Measurements from ENCODE around the gene HOXB9.

HOXB9 gene

DNA sequence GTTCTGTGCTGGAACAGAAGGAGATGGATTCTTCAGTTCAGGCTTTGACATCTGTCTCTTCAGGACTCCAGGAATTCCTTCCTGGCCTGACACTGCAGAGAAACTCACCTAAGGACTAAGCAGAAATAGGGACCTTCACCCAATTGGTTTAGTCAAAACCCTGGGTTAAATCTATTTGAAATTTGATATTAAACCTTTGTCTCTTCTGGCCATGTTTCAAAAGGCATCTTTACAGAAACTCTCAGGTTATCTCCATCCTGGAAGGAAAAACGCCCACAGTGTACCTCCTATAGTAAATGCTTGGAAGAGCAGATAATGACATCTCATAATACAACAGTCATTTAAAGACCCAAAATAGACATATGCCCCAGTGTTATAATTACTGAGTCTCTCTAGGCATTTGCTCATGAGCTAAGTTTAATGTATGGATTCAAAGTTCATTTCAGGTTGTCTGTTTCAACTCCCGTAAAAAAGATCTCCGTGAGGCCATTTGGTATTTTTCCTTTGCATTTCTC lies 42.4 kb downstream of the HOXB9 start:
- H3K27ac ChIP-seq = no peak overlapping the region
- no peaks in the 10 kb centered on the region for H3K9me3 ChIP-seq
- DNase-seq = no peak
- TF ChIP-seq, protein P1, sequence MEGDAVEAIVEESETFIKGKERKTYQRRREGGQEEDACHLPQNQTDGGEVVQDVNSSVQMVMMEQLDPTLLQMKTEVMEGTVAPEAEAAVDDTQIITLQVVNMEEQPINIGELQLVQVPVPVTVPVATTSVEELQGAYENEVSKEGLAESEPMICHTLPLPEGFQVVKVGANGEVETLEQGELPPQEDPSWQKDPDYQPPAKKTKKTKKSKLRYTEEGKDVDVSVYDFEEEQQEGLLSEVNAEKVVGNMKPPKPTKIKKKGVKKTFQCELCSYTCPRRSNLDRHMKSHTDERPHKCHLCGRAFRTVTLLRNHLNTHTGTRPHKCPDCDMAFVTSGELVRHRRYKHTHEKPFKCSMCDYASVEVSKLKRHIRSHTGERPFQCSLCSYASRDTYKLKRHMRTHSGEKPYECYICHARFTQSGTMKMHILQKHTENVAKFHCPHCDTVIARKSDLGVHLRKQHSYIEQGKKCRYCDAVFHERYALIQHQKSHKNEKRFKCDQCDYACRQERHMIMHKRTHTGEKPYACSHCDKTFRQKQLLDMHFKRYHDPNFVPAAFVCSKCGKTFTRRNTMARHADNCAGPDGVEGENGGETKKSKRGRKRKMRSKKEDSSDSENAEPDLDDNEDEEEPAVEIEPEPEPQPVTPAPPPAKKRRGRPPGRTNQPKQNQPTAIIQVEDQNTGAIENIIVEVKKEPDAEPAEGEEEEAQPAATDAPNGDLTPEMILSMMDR (IDR thresholded peaks at IDR 0.05) = no peak
- H3K27me3 ChIP-seq = peaks cover 0 to 66% of the 10 kb centered on the region in 2 donors
- intact Hi-C loops (cut with DNase I; ENCODE audit: low total_unique reads) = no loop called here
- no peaks in the 10 kb centered on the region for H3K36me3 ChIP-seq
- H3K4me3 ChIP-seq = no peak overlapping the region
- H3K4me1 ChIP-seq = peaks cover 0 to 31% (median 17%) of the 10 kb centered on the region in 4 donors

DNA sequence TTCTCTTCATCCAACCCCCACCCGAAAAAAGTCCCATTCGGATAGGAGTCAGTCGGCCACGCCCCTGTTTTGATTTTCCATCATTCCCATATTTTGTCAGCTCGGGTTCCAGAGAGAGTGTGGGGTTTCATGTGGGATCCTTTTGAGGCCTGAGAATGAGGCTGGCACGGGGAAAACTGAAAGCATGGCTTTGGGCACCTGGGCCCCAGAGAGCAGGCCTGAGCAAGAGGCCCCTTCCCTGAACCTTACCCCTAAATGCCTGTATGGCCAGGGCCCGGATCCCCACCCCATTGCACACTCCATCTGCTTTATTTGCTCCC lies 43.4 kb downstream of the HOXB9 start:
- H3K4me3 ChIP-seq = peak overlapping the region in 1 of 2 donors; percentile 44

DNA sequence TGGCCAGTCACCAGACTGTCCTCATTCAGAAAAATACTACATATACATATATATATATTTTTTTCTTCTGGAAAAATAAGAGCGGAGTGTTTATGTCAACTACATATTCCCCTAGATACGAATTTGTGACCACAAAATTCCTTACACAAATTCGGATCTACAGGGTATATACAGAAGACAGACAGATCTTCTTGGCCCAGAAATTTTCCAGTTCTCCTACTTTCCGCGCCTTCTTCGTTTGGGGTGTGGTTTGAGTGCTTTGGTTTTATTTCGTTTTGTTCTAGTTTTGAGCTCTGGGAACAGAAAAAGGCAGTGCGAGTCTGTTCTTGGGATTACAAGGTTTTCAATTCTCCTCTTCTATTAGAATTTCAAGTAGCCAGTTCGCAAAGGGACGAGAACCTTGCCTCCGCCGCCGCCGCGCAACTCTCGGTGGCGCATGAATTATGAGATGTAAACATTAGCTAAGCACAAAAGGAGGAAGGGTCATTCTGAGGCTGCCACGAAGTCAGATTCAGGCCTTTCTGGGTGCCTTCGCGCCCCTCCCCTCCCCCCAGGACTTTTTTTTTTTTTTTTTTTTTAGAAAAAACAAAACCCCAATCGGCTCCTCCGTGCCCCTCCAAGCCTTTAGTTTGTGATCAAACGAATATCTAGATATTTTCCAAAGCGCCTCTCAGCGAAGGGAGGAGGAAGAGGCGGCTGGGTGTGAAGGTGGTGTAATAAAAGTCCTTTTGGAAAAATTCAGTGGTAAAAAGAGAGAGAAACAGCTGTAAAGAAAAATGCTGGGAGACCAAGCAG lies 46.2 kb downstream of the HOXB9 start:
- Histone ChIP-seq H3K4me1 (peaks cover 0 to 39% (median 22%) of the 10 kb centered on the region in 4 donors), H3K27ac (no peak overlapping the region), H3K9me3 (no peaks in the 10 kb centered on the region), H3K36me3 (no peaks in the 10 kb centered on the region), H3K4me3 (no peak overlapping the region), H3K27me3 (peaks cover 8 to 53% of the 10 kb centered on the region in 2 donors)
- no peak for DNase-seq
- intact Hi-C loops (cut with DNase I; ENCODE audit: low total_unique reads) = no loop called here
- TF ChIP-seq, protein P1 (IDR thresholded peaks at IDR 0.05) = no peak

More for the DNA sequence above, 43.4 kb downstream of the HOXB9 start:
- H3K36me3 ChIP-seq = no peaks in the 10 kb centered on the region
- no peaks in the 10 kb centered on the region for H3K9me3 ChIP-seq
- peaks cover 0 to 36% (median 22%) of the 10 kb centered on the region in 4 donors for H3K4me1 ChIP-seq
- intact Hi-C loops (cut with DNase I; ENCODE audit: low total_unique reads) = no loop called here
- TF ChIP-seq, protein P1 (IDR thresholded peaks at IDR 0.05) = no peak
- peak overlapping the region in 1 of 2 donors; percentile 8 for H3K27ac ChIP-seq
- H3K27me3 ChIP-seq = peaks cover 2 to 63% of the 10 kb centered on the region in 2 donors
- no peak for DNase-seq

DNA sequence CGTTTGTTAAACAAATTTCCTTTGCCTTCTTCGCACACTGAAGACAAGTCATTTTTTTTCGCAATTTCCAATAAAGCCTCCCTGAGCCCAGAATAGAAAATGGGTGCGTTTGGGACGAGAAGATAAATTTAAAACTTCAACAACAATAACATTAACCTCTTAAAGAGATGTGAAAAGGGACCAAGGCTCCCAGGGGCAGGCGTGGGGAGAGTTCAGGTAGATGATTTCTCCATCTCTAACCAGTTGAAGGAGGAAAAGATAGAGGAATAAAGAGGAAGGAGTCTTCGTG lies 46.7 kb downstream of the HOXB9 start:
- no peaks in the 10 kb centered on the region for H3K36me3 ChIP-seq
- no peak overlapping the region for H3K27ac ChIP-seq
- no peak for DNase-seq
- TF ChIP-seq, protein P1 (IDR thresholded peaks at IDR 0.05) = no peak
- H3K4me1 ChIP-seq = peaks cover 0 to 34% (median 18%) of the 10 kb centered on the region in 4 donors
- no peak overlapping the region for H3K4me3 ChIP-seq
- H3K9me3 ChIP-seq = no peaks in the 10 kb centered on the region
- intact Hi-C loops (cut with DNase I; ENCODE audit: low total_unique reads) = no loop called here
- peaks cover 8 to 53% of the 10 kb centered on the region in 2 donors for H3K27me3 ChIP-seq

DNA sequence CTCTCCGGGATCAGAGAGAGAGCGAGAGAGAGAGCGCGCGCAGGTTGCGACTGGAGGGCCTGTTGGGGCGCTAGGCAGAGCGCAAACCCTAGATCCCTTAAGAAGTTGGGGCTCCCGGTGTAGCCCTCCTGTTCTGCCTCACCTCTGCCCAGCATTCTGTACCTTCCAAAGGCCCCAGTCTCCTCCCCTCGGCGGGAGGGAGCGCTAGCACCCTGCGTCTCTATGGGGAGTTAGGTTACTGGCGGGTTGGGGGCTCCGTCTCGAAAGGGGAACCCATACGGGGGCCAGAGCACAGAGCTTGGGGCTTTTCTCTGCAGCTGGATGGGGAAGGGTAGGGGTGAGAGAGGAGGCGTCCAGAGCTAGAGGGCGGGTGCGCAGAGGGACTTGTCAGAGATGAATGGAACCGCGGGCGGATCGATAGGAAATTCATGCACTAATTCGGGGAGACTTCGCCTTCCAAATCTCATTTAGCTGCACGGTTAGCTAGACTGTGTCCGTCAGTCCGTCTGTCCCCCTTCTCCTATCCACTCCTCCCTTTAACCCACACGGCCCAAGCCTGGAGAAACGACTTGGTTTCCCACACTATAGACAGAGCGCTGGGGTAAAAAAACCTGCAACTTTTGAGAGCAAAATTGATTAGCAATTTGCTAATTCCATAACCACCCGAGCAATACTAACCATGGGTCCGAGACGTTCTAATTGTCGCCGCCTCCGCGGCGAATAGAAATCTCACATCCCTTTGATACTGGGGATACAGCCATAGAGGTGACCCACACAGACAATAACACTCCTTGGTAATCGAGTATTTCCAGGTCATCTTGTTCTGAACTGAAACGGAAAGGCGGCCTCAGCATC lies 47.3 kb downstream of the HOXB9 start:
- H3K36me3 ChIP-seq = no peaks in the 10 kb centered on the region
- H3K27me3 ChIP-seq = peaks cover 8 to 53% of the 10 kb centered on the region in 2 donors
- TF ChIP-seq, protein P1 (IDR thresholded peaks at IDR 0.05) = no peak
- H3K27ac ChIP-seq = peak overlapping the region in 1 of 2 donors; percentile 75
- H3K9me3 ChIP-seq = no peaks in the 10 kb centered on the region
- intact Hi-C loops (cut with DNase I; ENCODE audit: low total_unique reads) = no loop called here
- DNase-seq = no peak
- peak overlapping the region; percentile 51 to 60 for H3K4me3 ChIP-seq
- peaks cover 0 to 34% (median 18%) of the 10 kb centered on the region in 4 donors for H3K4me1 ChIP-seq

All from tibial artery (tissue), 4 donors.